ENCODE measurements around the gene AICDA. TPM values are rescaled to one million over a fixed set of nuclear protein-coding genes. Genes with fewer than 3 reads are reported as not detected.

Gene AICDA
- total and polyA plus RNA-seq, 10 of the 15 experiments (the other 5 are each of a cell fraction or from before 2014, with no cell fraction given) = 9.4 to 24.9 (median 16.6) TPM

DNA sequence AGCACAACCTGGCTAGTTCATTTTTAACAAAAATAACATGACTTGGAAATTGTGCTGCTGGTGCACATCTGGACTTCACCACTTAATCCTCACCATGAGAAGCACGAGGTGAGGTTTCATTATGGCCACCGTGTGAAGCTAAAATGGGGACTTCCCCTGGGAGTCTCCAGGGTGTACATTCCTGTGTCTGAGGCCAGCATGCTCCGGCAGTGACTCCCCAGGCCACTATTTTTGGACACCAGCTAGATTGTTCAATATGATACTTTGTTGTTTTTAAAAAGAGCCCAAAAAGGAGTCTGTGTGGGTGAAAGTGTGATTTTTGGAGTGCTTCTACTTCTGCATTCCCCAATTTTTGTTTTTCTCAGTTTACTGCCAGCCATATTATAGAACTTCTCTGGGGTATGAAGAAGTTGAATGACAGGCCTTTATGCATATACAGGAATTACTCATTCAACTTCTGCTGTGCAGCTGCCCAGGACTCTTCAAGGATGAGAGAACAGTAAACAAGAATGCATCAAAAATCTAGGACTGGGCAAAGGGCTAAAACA lies 16.9 kb upstream of the AICDA start (continued):
- TF ChIP-seq, protein P1, sequence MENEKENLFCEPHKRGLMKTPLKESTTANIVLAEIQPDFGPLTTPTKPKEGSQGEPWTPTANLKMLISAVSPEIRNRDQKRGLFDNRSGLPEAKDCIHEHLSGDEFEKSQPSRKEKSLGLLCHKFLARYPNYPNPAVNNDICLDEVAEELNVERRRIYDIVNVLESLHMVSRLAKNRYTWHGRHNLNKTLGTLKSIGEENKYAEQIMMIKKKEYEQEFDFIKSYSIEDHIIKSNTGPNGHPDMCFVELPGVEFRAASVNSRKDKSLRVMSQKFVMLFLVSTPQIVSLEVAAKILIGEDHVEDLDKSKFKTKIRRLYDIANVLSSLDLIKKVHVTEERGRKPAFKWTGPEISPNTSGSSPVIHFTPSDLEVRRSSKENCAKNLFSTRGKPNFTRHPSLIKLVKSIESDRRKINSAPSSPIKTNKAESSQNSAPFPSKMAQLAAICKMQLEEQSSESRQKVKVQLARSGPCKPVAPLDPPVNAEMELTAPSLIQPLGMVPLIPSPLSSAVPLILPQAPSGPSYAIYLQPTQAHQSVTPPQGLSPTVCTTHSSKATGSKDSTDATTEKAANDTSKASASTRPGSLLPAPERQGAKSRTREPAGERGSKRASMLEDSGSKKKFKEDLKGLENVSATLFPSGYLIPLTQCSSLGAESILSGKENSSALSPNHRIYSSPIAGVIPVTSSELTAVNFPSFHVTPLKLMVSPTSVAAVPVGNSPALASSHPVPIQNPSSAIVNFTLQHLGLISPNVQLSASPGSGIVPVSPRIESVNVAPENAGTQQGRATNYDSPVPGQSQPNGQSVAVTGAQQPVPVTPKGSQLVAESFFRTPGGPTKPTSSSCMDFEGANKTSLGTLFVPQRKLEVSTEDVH (IDR thresholded peaks at IDR 0.05; ENCODE audit: low read depth, partially characterized antibody) = no peak
- TF ChIP-seq KDM1A (IDR thresholded peaks at IDR 0.05; ENCODE audit: borderline replicate concordance) (no peak), CREM (IDR thresholded peaks at IDR 0.05; ENCODE audit: low read depth) (peak; percentile 88), POLR2AphosphoS2 (IDR thresholded peaks at IDR 0.05; ENCODE audit: low read depth, low read length) (no peak), POU2F2 (IDR thresholded peaks at IDR 0.05; ENCODE audit: borderline replicate concordance, low read depth, low read length) (peak; percentile 65), KLF5 (IDR thresholded peaks at IDR 0.05; ENCODE audit: partially characterized antibody) (peak; percentile 94), CBX3 (IDR thresholded peaks at IDR 0.05; ENCODE audit: borderline replicate concordance, low read depth) (no peak), SREBF1 (IDR thresholded peaks at IDR 0.05; ENCODE audit: low read length) (no peak), MYC (IDR thresholded peaks at IDR 0.05; ENCODE audit: insufficient read depth, insufficient read length, insufficient replicate concordance, low read length, severe bottlenecking) (no peak), YBX1 (IDR thresholded peaks at IDR 0.05) (no peak), EED (IDR thresholded peaks at IDR 0.05; ENCODE audit: low read depth) (peak; percentile 99)
- TF ChIP-seq, protein P2, sequence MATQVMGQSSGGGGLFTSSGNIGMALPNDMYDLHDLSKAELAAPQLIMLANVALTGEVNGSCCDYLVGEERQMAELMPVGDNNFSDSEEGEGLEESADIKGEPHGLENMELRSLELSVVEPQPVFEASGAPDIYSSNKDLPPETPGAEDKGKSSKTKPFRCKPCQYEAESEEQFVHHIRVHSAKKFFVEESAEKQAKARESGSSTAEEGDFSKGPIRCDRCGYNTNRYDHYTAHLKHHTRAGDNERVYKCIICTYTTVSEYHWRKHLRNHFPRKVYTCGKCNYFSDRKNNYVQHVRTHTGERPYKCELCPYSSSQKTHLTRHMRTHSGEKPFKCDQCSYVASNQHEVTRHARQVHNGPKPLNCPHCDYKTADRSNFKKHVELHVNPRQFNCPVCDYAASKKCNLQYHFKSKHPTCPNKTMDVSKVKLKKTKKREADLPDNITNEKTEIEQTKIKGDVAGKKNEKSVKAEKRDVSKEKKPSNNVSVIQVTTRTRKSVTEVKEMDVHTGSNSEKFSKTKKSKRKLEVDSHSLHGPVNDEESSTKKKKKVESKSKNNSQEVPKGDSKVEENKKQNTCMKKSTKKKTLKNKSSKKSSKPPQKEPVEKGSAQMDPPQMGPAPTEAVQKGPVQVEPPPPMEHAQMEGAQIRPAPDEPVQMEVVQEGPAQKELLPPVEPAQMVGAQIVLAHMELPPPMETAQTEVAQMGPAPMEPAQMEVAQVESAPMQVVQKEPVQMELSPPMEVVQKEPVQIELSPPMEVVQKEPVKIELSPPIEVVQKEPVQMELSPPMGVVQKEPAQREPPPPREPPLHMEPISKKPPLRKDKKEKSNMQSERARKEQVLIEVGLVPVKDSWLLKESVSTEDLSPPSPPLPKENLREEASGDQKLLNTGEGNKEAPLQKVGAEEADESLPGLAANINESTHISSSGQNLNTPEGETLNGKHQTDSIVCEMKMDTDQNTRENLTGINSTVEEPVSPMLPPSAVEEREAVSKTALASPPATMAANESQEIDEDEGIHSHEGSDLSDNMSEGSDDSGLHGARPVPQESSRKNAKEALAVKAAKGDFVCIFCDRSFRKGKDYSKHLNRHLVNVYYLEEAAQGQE (IDR thresholded peaks at IDR 0.05; ENCODE audit: low read depth, low read length) = no peak; the same call in 1 of the 2 replicates
- TF ChIP-seq, protein P3, sequence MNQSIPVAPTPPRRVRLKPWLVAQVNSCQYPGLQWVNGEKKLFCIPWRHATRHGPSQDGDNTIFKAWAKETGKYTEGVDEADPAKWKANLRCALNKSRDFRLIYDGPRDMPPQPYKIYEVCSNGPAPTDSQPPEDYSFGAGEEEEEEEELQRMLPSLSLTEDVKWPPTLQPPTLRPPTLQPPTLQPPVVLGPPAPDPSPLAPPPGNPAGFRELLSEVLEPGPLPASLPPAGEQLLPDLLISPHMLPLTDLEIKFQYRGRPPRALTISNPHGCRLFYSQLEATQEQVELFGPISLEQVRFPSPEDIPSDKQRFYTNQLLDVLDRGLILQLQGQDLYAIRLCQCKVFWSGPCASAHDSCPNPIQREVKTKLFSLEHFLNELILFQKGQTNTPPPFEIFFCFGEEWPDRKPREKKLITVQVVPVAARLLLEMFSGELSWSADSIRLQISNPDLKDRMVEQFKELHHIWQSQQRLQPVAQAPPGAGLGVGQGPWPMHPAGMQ (IDR thresholded peaks at IDR 0.05; ENCODE audit: borderline replicate concordance) = no peak
- TF ChIP-seq, protein P4, sequence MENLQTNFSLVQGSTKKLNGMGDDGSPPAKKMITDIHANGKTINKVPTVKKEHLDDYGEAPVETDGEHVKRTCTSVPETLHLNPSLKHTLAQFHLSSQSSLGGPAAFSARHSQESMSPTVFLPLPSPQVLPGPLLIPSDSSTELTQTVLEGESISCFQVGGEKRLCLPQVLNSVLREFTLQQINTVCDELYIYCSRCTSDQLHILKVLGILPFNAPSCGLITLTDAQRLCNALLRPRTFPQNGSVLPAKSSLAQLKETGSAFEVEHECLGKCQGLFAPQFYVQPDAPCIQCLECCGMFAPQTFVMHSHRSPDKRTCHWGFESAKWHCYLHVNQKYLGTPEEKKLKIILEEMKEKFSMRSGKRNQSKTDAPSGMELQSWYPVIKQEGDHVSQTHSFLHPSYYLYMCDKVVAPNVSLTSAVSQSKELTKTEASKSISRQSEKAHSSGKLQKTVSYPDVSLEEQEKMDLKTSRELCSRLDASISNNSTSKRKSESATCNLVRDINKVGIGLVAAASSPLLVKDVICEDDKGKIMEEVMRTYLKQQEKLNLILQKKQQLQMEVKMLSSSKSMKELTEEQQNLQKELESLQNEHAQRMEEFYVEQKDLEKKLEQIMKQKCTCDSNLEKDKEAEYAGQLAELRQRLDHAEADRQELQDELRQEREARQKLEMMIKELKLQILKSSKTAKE (IDR thresholded peaks at IDR 0.05; ENCODE audit: low read depth, poor library complexity, severe bottlenecking) = peak; percentile 98
- TF ChIP-seq, protein P5, sequence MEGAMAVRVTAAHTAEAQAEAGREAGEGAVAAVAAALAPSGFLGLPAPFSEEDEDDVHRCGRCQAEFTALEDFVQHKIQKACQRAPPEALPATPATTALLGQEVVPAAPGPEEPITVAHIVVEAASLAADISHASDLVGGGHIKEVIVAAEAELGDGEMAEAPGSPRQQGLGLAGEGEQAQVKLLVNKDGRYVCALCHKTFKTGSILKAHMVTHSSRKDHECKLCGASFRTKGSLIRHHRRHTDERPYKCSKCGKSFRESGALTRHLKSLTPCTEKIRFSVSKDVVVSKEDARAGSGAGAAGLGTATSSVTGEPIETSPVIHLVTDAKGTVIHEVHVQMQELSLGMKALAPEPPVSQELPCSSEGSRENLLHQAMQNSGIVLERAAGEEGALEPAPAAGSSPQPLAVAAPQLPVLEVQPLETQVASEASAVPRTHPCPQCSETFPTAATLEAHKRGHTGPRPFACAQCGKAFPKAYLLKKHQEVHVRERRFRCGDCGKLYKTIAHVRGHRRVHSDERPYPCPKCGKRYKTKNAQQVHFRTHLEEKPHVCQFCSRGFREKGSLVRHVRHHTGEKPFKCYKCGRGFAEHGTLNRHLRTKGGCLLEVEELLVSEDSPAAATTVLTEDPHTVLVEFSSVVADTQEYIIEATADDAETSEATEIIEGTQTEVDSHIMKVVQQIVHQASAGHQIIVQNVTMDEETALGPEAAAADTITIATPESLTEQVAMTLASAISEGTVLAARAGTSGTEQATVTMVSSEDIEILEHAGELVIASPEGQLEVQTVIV (IDR thresholded peaks at IDR 0.05; ENCODE audit: borderline replicate concordance, partially characterized antibody) = no peak

Measured in GM12878 (cell line).